ENCODE results near the gene SMCHD1.
"Not testable (repeated sequence)": the region's sequence is repeated elsewhere in the genome, so short reads cannot be mapped to it uniquely, and the experiment has no call there.

The SMCHD1 gene

GRCh38 chr18:2723207-2723606, 67.7 kb downstream of the SMCHD1 start:
- DNase-seq, result no peak

DNA sequence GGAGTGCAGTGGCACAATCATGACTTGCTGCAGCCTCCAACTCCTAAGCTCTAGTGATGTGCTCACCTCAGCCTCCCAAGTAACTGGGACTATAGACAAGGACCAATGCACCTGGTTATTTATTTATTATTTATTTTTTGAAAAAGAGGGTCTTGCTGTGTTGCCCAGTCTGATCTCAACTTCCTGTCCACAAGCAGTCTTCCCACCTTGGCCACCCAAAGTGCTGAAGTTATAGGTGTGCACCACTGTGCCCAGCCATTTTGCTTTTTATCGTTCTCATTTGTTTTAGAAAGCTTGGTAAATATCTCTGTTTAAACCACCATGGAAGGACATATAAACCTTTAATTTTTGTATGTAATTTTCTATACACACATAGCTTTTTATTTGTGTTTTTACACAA, 74.2 kb downstream of the SMCHD1 start:
- DNase-seq, result no peak

DNA sequence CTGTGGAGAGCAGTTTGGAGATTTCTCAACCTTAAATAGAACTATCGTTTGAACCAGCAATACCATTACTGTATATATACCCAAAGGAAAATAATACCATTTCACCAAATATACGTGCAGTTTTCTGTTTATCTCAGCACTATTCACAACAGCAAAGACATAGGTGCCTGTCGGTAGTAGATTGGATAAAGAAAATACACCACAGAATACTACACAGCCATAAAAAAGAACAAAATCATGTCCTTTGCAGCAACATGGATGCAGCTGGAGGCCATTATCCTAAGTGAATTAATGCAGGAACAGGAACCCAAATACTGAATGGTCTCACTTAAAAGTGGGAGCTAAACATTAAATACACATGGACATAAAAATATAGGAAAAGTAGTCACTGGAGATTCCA, 81.3 kb downstream of the SMCHD1 start:
- no peak for DNase-seq

DNA sequence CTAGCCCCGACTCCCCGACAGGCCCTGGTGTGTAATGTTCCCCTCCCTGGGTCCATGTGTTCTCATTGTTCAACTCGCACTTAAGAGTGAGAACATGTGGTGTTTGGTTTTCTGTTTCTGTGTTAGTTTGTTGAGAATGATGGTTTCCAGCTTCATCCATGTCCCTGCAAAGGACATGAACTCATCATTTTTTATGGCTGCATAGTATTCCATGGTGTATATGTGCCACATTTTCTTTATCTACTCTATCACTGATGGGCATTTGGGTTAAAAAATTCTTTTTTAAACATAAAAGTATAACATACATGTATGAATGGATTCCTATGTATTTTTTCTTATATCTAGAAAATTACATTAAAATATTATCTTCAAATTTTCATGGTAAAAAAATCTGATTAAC, 84.6 kb downstream of the SMCHD1 start:
- not testable (repeated sequence) for DNase-seq

DNA sequence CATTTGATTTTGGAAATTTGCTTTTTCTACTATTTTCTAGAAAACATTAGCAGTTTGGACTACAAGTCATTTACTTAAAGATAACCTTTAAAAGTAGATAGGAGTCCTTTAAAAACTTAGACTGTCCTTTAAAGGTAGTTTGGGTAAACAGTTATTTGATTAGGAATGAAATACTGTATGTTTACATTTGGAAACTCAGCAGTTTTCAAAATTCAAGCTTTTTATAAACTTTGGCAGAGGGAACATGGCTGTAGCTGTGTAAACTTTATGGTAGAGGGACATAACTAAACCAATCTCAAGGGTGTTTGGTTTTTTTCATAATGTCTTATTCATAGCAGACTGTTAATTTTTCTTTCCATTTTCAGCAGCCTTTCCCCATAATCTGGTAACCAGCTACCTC, 90.7 kb downstream of the SMCHD1 start:
- no peak for DNase-seq

GRCh38 chr18:2758309-2758708, 102.8 kb downstream of the SMCHD1 start:
- DNase-seq, result no peak

- DNase-seq, result no peak
These were observed 119.1 kb downstream of the SMCHD1 start for GRCh38 chr18:2774669-2775068.

DNA sequence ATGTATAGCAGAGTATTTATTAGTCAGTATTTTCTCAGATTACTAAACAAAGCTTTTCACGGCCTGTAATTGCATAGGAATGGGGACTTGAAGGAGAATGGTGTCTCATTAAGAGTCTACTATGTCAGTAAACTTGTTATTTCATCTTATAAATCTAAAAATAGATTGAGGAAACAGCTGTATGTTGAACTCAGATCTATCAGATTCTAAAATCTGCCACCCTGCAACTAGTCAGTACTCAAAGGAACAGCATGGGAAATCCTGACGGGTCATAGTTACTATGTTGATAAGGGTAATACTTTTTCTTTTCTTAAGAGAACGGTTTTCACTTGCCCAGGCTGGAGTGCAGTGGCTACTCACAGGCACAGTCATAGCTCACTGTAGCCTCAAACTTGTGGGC, 121.1 kb downstream of the SMCHD1 start:
- DNase-seq, result no peak

DNA sequence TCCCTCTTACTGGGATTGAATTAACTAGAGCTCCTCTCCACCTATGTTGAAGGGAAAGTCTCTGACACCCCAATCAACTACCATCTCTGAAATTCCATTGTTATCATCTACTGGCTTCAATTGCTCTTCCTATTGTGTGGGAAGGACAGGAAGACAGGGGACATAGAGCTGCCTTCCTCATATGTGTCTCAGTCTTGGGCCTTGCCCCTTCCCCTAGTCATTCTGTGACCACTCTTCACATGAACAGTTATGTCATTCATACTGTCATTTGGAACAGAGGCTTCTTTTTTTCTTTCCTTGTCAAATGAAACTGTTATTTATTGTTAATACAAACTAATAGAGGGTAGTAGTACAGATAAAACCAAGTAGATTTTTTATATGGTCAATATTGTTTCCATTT, 121.7 kb downstream of the SMCHD1 start:
- no peak for DNase-seq

DNA sequence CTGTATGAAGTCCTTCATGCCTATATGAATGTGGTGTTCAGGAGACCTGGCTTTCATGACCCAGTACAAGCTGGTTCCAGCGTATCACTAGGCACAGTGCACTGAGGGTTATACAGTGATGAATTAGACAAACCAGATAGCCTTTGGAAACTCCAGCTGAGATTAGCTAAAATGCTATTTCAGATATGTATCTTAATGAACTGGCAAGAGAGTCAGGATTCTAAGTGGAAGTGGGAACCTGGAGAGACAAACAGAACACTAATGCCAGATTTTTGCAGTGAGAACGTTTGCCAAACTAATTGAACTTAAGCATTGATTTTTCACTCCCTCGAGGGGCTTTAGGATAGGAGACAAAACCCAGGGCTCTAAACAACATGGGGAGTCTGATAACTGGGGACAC, 125.2 kb downstream of the SMCHD1 start:
- DNase-seq, result no peak

DNA sequence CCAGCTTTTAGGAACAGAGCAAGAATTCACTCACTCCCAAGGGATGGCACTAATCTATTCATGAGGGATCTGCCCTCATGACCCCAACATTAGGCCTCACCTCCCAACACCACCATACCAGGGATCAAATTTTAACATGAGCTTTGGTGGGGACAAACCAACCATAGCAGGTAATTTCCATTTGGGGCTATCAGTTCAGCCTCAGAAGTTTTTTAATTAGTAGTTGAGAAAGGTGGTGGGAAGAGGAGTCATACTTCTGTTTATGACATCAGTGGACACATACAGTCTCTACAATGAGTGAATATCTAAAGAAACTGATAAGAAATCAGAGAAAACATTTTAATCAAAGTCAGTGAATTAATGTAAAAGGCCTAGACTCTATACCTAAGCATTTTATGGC, 131.7 kb downstream of the SMCHD1 start:
- DNase-seq, result no peak

DNA sequence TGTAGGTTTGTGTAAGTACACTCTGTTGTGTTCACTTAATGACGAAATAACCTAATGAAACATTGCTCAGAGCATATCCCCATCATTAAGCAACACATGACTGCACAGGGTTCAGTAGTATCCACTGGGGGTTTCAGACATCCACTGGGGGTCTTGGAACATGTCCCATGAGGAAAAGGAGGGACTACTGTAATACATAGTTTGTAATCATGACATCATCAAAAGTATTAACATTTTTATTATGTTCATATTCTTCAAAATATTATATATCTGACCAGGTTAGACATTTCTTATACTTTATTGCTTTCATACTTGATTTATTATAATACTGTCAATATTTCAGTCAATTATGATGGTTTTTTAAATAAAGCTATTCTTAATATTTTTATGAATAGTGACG, 136.9 kb downstream of the SMCHD1 start:
- DNase-seq, result no peak

- DNase-seq, result no peak
These were observed 138.6 kb downstream of the SMCHD1 start for GRCh38 chr18:2794159-2794558.

GRCh38 chr18:2797951-2798350, 142.4 kb downstream of the SMCHD1 start:
- no peak for DNase-seq

DNA sequence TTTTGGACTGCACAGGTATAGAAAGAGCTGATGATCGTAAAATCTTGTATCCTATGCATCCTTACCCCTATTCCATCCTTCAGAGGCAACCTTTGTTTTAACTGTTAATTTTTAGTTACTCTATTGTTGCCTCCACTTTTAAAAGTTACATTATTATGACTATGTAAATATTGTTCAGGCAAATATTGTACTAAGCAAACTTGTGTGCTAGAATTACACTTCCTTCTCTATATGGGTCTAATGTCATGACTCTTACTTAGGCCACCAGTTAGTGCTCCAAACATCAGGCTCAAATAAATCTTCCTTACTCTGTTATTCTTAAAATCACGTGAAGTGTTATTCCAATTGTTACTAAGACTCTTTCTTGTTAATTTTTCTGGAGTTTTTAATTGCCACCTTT, 143.8 kb downstream of the SMCHD1 start:
- no peak for DNase-seq

GRCh38 chr18:2805970-2806943, 150.7 kb downstream of the SMCHD1 start:
- no peak for DNase-seq

GRCh38 chr18:2808640-2809039, 153.1 kb downstream of the SMCHD1 start:
- DNase-seq, result not testable (repeated sequence)

DNA sequence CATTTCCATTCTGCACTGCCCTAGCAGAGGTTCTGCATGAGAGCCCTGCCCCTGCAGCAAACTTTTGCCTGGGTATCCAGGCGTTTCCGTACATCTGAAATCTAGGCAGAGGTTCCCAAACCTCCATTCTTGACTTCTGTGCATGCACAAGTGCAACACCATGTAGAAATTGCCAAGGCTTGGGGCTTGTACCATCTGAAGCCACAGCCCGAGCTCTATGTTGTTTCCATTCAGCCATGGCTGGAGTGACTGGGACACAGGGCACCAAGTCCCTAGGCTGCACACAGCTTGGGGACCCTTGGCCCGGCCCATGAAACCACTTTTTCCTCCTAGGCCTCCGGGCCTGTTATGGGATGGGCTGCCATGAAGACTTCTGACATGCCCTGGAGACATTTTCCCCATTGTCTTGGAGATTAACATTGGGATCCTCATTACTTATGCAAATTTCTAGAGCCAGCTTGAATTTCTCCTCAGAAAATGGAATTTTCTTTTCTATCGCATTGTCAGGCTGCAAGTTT, 154.2 kb downstream of the SMCHD1 start:
- not testable (repeated sequence) for DNase-seq

DNA sequence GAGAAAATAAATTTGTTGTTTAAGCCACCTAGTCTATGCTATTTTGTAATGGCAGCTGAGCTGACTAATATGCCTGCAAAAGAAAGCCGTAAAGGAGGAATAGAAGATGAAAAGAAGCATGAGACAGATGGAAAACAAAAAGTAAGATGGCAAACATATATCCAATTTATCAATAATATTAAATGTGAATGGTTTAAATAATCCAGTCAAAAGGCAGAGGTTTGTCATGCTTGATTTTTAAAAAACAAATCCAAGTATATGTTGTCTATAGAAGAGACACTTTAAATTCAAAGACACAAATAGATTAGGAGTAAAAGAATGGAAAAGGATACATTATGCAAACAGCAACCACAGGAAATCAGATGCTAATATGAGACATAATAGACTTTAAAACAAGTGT, 155.9 kb downstream of the SMCHD1 start:
- DNase-seq, result no peak

DNA sequence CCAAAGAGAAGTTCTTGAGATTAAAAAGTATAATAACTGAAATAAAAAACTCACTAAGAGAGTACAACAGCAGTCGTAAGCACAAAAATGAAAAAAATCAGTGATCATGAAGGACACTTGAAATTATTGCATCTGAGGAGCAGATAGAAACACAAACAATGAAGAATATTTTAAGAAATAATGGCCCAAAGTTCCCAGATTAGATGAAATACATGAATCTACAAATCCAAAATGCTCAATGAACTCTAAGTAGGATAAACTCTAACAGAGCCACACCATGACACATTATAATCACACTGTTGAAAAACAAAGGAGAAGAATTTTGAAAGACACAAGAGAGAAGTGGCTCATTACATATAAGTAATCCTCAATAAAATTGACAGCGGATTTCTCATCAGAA, 159.4 kb downstream of the SMCHD1 start:
- DNase-seq, result no peak

DNA sequence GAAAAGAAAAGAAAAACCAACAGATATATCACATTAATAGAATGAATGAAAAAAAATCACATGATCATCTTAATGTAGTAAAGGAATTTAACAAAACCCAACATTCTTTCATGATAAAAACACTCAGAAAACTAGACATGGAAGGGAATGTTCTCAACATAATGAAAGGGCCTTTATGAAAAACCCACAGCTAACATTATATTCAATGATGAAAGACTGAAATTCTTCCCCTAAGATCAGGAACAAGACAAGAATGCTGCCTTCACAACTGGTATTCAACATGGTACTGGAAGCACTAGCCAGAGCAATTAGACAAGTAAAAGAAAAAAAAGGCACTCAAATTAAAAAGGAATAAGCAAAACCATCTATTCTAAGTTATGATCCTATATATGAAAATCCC, 162.8 kb downstream of the SMCHD1 start:
- no peak for DNase-seq

GRCh38 chr18:2821695-2822094, 166.2 kb downstream of the SMCHD1 start:
- DNase-seq, result no peak

DNA sequence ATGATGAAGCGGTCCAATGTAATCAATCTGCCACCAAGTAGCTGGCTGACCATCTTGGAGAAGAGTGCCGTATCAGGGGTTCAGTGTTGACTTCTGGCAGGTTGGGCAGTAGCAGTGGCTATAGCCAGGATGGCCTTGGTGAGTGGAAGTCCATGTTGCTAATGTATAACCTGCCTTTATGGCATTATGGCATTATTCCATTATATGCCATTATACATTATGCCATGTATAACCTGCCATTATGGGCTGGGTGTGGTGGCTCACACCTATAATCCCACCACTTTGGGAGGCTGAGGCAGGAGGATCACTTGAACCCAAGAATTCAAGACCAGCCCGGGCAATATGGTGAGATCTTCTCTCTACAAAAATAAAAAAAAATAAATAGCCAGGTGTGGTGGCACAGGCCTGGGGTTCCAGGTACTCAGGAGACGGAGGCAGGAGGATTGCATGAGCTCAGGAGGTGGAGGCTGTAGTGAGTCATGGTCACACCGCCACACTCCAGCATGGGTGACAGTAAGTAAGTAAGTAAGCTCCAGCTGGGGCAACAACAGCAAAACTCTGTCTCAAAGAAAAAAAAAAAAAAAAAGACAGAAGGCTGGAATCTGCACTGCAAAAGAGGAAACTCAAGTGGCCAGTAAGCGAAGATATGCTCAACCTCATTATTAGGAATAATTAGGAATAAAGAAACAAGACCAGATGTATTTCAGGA, 166.8 kb downstream of the SMCHD1 start:
- no peak for DNase-seq

- DNase-seq, result no peak
These were observed 167.7 kb downstream of the SMCHD1 start for GRCh38 chr18:2823202-2823601.

Measured in NCI-H187 (cell line).